DMS 273 (cell line): Measurements from ENCODE around the gene UBFD1.
"Not testable (repeated sequence)": the region's sequence is repeated elsewhere in the genome, so short reads cannot be mapped to it uniquely, and the experiment has no call there.

Experiments
- DNase-seq: peaks from one replicate; lab custom pipeline; 2025; ENCODE audit not compliant: unreplicated experiment; lab: John Stamatoyannopoulos, UW

UBFD1 gene

GRCh38 chr16:23524886-23525285 lies 32.6 kb upstream of the UBFD1 start:
- no peak for DNase-seq

DNA sequence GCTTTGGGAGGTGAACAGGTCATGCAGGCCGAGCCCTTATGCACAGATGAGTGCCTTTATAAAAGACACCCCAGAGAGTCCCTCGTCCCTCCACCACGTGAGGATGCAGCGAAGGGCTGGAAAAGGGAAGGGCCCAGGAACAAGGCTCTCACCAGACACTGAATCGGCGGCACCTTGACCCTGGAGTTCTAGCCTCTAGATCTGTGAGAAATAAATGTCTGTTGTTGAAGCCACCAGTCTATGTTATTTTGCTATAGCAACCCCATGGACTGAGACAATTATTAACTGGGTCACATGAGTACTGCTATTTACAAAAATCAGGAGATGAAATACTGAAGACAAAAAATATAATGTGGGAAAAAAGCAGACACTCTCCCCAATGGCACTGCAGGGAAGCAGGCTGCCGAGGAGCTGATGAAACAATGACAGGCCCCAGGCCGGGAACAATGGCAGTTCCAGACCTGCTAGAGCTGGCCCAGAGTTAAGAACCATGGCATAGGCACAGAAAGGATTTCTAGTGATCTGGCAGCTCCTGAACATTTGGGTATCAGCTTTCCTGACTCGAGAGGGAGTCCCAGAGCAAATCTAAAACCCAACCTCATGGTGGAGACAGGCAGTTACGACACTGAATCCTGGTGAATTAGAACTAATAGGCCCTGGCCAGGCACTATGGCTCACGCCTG lies 29.4 kb upstream of the UBFD1 start:
- no peak for DNase-seq

GRCh38 chr16:23528644-23529310 lies 28.8 kb upstream of the UBFD1 start:
- no peak for DNase-seq

DNA sequence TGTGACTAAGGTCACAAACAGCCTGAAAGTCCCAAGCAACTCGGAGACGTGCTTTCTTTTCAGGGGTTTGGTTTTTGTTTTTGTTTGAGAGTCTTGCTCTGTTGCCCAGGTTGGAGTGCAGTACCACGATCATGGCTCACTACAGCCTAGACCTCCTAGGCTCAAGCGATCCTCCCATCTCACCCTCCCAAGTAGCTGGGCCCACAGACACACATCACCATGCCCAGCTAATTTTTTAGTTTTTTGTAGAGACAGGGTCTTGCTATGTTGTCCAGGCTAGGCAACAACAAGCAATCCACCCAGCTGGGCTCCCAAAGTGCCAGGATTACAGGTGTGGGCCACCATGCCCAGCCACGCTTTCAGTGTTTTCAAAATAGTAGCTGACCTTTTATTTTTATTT lies 27.5 kb upstream of the UBFD1 start:
- DNase-seq, result no peak

GRCh38 chr16:23532448-23532847 lies 25.1 kb upstream of the UBFD1 start:
- DNase-seq, result no peak

DNA sequence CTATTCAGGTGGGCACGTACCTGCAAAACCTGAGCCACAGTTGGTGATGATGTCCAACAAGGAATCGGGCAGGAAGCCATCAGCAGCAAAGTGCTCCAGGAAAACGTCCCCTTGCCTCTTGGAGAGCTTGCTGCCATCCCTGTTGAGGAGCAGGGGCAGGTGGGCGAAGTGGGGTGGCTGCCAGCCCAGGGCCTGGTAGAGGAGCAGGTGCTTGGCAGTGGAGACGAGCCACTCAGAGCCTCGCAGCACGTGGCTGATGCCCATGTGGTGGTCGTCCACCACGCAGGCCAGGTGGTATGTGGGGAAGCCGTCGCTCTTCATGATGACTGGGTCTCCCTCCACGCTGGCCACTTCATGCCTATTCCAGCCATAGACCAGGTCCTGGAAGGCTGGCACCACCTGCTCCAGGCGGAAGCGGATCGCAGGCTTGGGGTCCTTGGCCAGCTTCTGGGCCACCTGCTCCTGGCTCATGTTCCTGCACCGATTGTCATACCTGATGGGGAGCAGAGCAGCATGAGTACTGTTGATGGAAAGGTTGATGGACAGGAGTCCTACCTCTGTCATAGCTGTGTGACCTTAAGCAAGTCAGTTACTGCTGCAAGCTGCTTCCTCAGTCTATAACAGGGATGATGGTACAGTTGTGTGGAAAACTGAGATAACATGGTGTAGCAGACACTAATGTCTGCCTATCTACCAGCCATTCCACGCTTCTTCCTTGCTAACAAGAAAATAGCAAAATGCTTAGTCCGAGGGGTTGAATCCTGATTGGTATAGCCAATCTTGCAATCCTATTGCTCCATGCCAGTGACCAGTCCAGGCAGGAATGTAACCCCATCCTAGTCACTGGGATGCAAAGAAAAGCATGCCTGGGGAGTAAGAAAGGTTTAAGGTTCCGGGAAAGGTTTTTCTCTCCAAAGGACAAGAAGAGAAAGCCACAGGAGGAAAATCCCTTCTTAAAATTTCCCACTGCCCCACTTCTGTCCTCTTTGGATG lies 22.4 kb upstream of the UBFD1 start:
- DNase-seq, result no peak

DNA sequence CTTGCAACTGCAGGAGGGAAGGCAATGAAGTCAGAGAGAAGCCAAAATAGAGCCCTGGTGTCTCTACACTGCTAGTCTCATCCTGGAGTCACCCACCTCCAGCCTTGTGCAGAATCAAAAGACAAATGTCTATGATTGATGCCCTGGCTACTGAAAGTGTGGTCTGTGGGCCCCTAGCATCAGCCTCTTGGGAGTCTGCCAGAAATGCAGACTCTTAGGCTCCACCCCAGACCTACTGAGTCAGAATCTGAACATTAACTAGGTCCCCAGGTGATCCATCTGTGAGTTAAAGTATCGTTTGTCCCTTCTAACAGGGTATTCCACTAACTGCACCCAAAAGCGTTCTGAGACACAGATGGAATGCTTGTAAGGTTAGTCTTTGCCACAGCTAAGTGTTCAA lies 21.6 kb upstream of the UBFD1 start:
- no peak for DNase-seq

DNA sequence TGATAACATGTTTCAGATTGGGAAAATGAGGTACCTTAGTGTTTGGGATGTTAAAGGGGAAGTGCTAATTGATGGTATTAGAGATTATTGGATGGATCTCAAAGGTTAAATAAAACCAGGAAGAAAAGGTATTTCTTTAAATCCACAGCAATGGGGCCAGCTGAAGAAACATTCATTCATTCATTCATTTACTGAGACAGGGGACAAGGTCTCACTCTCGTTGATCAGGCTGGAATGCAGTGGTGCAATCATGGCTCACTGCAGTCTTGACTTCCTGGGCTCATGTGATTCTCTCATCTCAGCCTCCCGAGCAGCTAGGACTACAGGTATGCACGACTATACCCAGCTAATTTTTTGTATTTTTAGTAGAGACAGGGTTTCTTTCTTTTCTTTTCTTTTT lies 20.1 kb upstream of the UBFD1 start:
- DNase-seq, result no peak

DNA sequence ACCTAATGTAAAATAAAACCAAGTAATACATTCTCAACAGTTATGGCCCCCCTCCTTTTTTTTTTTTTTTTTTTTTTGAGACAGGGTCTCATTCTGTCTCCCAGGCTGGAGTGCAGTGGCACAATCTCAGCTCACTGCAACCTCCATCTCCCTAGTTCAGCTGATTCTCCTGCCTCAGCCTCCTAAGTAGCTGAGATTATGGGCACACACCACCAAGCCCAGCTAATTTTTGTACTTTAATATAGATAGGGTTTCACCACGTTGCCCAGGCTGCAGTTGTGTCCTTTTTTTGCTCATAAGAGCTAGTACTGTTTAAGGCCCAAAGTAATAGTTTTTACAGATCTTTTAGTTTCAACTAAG lies 18.6 kb upstream of the UBFD1 start:
- no peak for DNase-seq

- no peak for DNase-seq
These were observed 17.3 kb upstream of the UBFD1 start for GRCh38 chr16:23539984-23540816.

GRCh38 chr16:23540817-23541178 lies 16.7 kb upstream of the UBFD1 start:
- DNase-seq, result not testable (repeated sequence)

- DNase-seq, result no peak
These were observed 13.1 kb upstream of the UBFD1 start for GRCh38 chr16:23544436-23544835.

- no peak for DNase-seq
These were observed 7.6 kb upstream of the UBFD1 start for GRCh38 chr16:23549938-23550337.

DNA sequence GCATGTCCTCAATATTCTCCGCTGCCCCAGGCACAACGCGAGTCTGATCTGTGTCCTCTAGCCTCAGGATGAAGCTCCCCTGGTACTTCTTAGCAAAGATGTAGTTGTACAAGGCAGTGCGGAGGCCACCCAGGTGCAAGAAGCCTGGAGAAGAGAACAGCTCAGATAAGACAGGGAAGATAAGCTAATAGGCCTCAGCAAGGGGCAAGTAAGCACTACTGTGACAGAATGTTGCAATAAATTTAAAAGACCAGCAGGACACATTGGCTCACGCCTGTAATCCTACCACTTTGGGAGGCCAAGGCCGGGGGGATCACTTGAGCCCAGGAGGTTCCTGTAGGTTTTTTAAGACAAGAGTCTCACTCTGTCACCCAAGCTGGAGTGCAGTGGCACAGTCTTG lies 5.4 kb upstream of the UBFD1 start:
- no peak for DNase-seq

DNA sequence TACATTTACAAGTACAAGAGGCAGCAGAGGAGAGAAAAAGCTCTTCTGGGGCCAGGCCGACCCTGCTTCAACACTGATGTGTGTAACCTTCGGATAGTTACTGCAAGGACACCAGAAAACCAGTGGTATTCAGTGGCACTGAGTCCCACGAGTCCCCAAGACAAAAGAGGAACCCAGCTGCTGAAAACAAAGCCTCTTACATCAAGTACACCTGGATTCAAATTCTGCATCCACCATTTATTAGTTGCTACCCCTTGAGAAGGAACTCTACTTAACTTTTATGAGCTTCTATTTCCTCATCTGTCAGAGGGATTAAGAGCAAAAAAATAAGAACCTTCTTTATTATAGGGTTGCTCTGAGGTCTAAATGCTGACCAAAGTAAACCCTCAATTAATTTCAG lies 3.0 kb upstream of the UBFD1 start:
- DNase-seq, result no peak

DNA sequence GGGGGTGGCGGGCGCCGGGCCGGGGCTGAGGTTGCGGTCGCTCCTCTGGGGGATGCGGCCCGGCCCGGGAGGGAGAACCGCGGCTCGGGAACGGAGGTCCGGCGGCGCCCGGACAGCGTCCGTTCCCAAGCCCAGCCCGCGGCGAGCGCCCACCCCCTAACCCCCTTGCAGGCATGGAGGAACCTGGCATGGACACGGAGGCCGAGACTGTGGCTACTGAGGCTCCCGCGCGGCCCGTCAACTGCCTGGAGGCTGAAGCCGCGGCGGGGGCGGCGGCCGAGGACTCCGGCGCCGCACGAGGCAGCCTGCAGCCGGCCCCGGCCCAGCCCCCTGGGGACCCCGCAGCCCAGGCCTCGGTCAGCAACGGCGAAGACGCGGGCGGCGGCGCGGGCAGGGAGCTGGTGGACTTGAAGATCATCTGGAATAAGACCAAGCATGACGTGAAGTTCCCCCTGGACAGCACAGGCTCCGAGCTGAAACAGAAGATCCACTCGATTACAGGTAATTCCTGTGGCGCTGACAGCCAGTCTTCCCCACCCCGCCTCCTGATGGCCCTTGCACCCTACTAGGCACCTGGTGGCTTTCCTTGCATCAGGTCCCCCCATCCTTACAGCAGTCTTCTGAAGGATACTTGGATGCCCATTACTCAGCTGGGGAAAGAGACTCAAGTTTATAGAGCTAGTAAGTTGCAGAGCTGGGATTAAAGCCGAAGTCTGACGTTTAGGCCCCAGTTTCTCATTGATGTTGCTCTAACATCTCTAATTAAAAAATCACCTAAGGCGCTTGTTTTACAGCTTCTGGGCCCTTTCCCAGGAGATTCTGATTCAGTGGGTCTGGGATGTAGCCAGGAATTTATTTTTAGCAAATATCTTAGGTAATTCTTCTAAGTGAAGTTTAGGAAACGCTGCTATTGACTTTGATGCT lies 514 bp downstream of the UBFD1 start:
- no peak for DNase-seq

DNA sequence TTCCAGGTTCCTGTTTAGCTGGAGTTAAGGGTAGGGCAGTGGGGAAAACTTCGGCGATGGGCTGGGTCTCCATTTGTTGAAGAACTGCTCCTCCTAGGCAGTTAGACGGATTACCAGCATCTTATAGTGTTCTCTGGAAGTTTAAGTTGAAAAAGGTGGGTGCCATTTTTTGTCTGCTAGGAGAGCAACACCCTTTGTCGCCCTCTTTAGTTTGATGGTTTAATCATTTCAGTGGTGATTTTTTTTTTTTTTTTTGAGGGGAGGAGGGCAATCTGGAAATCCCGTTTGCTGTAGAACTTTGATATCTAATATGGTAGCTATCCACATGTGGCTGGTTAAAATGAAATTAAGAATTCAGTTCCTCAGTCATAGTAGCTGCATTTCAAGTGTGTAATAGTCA lies 4.1 kb downstream of the UBFD1 start:
- DNase-seq, result peak; percentile 19

- no peak for DNase-seq
These were observed 5.0 kb downstream of the UBFD1 start for GRCh38 chr16:23562505-23562904.

- no peak for DNase-seq
These were observed 5.7 kb downstream of the UBFD1 start for GRCh38 chr16:23563186-23563585.
